ENCODE results near the gene PCDH12. TPM values are rescaled to one million over a fixed set of nuclear protein-coding genes. Genes with fewer than 3 reads are reported as not detected.

Gene PCDH12
- total and polyA plus RNA-seq, 8 donors = 9.8 to 42.7 (median 37.4) TPM

DNA sequence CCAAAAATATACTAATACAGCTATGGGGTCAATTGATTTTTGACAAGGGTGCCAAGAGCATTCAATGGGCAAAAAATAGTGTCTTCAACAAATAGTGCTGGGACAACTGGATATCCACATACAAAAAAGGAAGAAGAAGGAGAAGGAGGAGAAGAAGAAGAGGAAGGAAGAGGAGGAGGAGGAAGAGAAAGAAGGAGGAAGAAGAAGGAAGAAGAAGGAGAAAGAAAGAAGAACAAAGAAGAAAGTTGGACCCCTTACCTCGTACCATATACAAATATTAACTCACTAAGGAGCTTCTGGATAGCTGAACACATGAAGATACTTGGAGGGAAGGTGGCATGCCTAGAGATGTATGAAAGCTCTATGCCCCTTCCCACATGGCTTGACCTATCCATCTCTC, 51.5 kb downstream of the PCDH12 start:
- Histone ChIP-seq H3K4me1 (no peaks in the 10 kb centered on the region), H3K4me3 (no peak overlapping the region), H3K27me3 (no peaks in the 10 kb centered on the region), H3K9me3 (no peaks in the 10 kb centered on the region), H3K27ac (no peak overlapping the region), H3K36me3 (no peaks in the 10 kb centered on the region)
- TF ChIP-seq, protein P1, sequence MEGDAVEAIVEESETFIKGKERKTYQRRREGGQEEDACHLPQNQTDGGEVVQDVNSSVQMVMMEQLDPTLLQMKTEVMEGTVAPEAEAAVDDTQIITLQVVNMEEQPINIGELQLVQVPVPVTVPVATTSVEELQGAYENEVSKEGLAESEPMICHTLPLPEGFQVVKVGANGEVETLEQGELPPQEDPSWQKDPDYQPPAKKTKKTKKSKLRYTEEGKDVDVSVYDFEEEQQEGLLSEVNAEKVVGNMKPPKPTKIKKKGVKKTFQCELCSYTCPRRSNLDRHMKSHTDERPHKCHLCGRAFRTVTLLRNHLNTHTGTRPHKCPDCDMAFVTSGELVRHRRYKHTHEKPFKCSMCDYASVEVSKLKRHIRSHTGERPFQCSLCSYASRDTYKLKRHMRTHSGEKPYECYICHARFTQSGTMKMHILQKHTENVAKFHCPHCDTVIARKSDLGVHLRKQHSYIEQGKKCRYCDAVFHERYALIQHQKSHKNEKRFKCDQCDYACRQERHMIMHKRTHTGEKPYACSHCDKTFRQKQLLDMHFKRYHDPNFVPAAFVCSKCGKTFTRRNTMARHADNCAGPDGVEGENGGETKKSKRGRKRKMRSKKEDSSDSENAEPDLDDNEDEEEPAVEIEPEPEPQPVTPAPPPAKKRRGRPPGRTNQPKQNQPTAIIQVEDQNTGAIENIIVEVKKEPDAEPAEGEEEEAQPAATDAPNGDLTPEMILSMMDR (IDR thresholded peaks at IDR 0.05) = no peak
- intact Hi-C loops (cut with DNase I) = no loop called here
- ATAC-seq = no peak
- DNase-seq = no peak

DNA sequence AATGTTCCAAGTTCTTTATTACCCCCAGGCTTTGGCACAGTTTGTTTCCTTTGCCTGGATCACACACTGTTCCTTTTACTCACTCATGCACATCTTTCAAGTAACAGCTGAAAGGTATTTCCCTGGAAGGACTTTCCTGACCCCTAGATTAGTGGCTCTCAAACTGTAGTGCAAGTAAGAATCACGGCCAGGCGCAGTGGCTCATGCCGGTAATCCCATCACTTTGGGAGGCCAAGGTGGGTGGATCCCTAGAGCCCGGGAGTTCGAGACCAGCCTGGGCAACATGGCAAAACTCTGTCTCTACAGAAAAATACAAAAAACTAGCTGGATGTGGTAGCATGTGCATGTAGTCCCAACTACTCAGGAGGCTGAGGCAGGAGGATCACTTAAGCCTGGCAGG, 53.5 kb downstream of the PCDH12 start:
- no peaks in the 10 kb centered on the region for H3K36me3 ChIP-seq
- TF ChIP-seq, protein P1 (IDR thresholded peaks at IDR 0.05) = no peak
- no peak for DNase-seq
- no peak overlapping the region for H3K27ac ChIP-seq
- no peaks in the 10 kb centered on the region for H3K4me1 ChIP-seq
- ATAC-seq = no peak
- H3K9me3 ChIP-seq = no peaks in the 10 kb centered on the region
- intact Hi-C loops (cut with DNase I) = no loop called here
- H3K4me3 ChIP-seq = no peak overlapping the region
- no peaks in the 10 kb centered on the region for H3K27me3 ChIP-seq

DNA sequence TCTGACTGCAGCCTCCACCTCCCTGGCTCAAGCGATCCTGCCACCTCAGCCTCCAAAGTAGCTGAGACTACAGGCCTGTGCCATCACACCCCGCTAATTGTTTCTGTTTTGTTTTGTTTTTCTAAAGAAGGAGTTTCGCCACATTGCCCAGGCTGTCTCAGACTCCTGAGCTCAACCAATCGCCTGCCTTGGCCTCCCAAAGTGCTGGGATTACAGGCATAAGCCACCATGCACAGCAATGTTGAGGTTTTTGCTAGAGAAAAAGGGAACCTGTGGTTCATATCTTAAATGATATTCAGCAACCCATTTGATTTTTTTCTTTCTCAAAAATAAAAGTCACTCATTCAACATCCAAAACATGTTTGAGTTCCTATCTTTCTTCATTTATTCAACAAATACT, 54.7 kb downstream of the PCDH12 start:
- no peaks in the 10 kb centered on the region for H3K27me3 ChIP-seq
- TF ChIP-seq, protein P1 (IDR thresholded peaks at IDR 0.05) = no peak
- H3K27ac ChIP-seq = no peak overlapping the region
- H3K4me3 ChIP-seq = no peak overlapping the region
- no peaks in the 10 kb centered on the region for H3K4me1 ChIP-seq
- no peaks in the 10 kb centered on the region for H3K36me3 ChIP-seq
- intact Hi-C loops (cut with DNase I) = no loop called here
- DNase-seq = no peak
- no peaks in the 10 kb centered on the region for H3K9me3 ChIP-seq
- ATAC-seq = no peak

DNA sequence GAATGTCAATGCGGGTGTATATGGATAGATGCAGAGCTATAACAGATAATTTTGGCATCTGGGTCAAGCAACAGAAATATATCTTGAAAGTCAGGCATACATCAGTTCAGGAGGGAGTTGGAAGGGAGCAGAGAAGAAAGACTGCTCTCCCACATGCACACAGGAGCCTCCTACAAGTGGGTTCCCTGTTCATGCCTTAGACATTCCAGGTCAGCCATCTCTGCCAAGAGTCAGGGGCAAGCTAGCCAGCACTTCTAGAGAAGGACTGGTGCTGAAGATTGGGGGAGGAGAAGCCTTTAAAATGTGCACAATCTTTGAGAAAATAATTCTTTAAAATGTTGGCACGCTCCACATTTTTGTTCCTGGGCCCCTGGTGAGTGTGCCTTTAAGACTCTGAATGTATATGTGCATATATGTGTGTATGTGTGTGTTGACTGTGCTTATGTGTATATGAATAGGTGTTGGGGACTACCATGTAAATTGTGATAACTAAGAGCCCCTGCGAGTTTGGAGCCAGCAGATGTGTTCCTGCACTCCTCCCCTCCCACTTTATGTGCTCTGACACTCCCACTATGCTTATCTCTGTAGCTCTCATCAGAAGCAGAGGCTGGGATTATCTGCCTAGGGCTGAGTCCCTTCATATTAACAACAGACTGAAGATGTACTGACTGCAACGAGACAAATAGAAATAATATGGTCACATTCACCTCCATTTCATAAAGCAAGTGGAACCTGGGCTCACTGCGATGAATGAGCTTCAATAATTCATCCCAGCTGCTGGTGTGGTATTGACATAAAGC, 55.8 kb downstream of the PCDH12 start:
- Histone ChIP-seq H3K4me1 (no peaks in the 10 kb centered on the region), H3K27me3 (no peaks in the 10 kb centered on the region), H3K4me3 (no peak overlapping the region), H3K27ac (no peak overlapping the region), H3K9me3 (no peaks in the 10 kb centered on the region), H3K36me3 (no peaks in the 10 kb centered on the region)
- intact Hi-C loops (cut with DNase I) = no loop called here
- ATAC-seq (no peak), DNase-seq (no peak)
- TF ChIP-seq, protein P1 (IDR thresholded peaks at IDR 0.05) = no peak

DNA sequence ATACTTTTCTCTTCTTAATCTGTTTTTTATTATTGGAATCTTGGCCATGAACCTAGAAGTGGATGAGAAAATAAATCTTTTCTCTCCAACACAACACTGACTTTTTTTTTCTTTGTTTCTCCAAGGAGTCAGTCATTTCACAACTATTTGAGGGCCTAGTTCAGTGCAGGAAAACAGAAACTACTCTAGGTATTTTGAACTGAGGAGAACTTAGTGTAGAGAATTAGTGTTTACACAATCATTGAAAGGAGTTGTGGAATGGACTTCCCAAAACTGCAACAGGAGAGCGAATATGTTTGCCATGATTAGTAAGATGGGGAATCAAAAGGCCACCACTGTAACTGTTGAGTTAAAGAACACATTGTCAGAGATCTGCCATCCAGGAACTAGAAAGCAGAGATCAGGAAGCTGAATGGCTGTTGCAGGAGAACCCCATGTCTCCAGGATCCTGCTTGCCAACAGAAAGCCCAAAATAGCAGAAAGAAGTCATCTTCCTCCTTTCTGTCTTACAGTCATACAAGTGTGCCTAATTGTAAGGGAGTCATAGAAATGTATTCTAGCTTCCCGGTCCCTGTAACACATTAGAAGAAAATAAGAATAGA, 59.5 kb downstream of the PCDH12 start:
- no peak overlapping the region for H3K4me3 ChIP-seq
- no peaks in the 10 kb centered on the region for H3K4me1 ChIP-seq
- ATAC-seq (peak; percentile 80), DNase-seq (no peak)
- H3K27me3 ChIP-seq = no peaks in the 10 kb centered on the region
- no peaks in the 10 kb centered on the region for H3K9me3 ChIP-seq
- no peaks in the 10 kb centered on the region for H3K36me3 ChIP-seq
- intact Hi-C loops (cut with DNase I) = no loop called here
- H3K27ac ChIP-seq = peak overlapping the region; percentile 2 to 29
- TF ChIP-seq, protein P1 (IDR thresholded peaks at IDR 0.05) = no peak

Data from left lung (tissue), 10 donors.